ENCODE results near the gene WDTC1.

The WDTC1 gene

DNA sequence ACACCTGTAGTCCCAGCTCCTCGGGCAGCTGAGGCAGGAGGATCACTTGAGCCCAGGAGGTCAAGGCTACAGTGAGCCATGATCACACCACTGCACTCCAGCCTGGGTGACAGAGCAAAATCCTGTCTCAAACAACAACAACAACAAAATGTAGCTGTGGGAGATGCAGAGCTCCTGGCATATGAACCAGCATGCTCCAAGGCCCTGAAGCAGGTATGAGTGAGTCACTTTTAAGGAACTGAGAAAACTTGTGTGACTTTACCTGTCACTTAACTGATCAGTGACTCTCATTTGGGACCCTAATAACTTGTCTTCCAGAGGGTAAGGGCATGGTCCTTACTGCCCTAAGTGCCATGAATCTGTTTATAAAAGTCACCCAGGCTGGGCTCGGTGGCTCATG lies 68.2 kb downstream of the WDTC1 start:
- Mint-ChIP-seq H3K27ac (no peak overlapping the region), H3K36me3 (ENCODE audit: low read depth) (no peaks in the 10 kb centered on the region), H3K9me3 (no peaks in the 10 kb centered on the region), H3K27me3 (no peaks in the 10 kb centered on the region), H3K4me1 (ENCODE audit: low read depth) (no peaks in the 10 kb centered on the region), H3K4me3 (no peak overlapping the region)

- no peaks in the 10 kb centered on the region for H3K4me1 Mint-ChIP-seq (ENCODE audit: low read depth)
- H3K27ac Mint-ChIP-seq: no peak overlapping the region
- no peaks in the 10 kb centered on the region for H3K9me3 Mint-ChIP-seq
- H3K36me3 Mint-ChIP-seq (ENCODE audit: low read depth): no peaks in the 10 kb centered on the region
- H3K27me3 Mint-ChIP-seq: no peaks in the 10 kb centered on the region
- no peak overlapping the region for H3K4me3 Mint-ChIP-seq
Observed at GRCh38 chr1:27303509-27303908, 69.1 kb downstream of the WDTC1 start.

DNA sequence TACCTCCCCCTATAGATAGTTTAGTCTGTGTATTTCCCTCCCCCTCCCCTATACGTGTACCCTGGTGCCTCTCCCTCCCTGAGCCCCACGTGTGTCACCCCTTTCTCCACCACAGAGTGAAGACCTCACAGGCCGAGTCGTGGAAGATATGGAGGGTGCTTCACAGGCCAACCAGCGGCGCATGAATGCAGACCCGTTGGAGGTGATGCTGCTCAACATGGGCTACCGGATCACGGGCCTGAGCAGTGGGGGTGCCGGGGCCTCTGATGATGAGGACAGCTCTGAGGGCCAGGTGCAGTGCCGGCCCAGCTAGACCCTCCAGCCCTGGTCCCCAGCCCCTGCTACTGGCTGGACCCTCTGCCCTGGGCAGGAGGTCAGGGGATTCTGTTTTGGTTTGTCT lies 71.6 kb downstream of the WDTC1 start:
- Mint-ChIP-seq H3K27me3 (no peaks in the 10 kb centered on the region), H3K4me1 (ENCODE audit: low read depth) (no peaks in the 10 kb centered on the region), H3K4me3 (no peak overlapping the region), H3K27ac (no peak overlapping the region), H3K36me3 (ENCODE audit: low read depth) (no peaks in the 10 kb centered on the region), H3K9me3 (no peaks in the 10 kb centered on the region)

DNA sequence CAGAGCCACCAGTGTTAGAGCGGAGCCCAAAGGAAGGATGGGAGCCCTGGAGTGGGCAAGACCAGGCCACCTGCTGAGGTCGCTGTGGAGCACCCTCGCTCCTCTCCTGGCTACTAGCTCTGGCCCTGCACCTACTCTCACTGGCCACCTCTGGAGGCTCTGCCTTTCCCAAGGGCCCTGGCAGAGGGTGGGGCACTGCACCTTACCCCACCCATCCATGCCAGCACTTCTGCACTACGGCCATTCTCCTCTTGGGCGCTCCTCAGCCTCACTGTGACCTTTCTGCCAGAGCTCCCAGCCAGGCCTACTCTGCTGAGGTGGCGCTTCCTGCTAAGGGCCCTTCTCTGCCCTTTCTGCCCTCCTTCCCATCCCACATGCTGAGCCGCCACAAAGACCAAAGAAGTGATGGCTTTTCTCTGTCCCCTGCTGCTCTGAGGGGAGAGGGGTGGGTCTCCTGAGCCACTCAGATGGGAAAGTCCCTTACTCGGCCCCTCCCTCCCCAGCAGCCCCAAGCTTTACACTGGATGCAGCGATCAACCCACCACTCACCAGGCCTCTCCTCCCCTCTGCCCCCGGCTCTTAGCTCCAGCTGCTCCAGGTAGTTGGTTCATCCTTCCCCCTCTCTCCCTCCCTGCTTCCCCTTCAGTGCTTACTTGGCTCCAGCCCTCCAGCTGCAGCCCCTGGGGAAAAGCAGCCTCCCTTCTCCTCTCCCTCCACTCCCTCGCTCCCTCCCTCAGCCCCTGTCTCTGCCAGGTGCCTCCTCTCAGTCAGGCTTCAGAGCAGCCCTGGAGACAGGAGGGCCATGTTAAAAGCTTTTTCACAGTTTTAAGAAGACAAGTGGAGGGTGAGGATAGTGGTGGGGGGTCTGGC lies 72.7 kb downstream of the WDTC1 start:
- Mint-ChIP-seq H3K36me3 (ENCODE audit: low read depth) (no peaks in the 10 kb centered on the region), H3K27ac (no peak overlapping the region), H3K4me1 (ENCODE audit: low read depth) (no peaks in the 10 kb centered on the region), H3K9me3 (no peaks in the 10 kb centered on the region), H3K27me3 (no peaks in the 10 kb centered on the region), H3K4me3 (no peak overlapping the region)

DNA sequence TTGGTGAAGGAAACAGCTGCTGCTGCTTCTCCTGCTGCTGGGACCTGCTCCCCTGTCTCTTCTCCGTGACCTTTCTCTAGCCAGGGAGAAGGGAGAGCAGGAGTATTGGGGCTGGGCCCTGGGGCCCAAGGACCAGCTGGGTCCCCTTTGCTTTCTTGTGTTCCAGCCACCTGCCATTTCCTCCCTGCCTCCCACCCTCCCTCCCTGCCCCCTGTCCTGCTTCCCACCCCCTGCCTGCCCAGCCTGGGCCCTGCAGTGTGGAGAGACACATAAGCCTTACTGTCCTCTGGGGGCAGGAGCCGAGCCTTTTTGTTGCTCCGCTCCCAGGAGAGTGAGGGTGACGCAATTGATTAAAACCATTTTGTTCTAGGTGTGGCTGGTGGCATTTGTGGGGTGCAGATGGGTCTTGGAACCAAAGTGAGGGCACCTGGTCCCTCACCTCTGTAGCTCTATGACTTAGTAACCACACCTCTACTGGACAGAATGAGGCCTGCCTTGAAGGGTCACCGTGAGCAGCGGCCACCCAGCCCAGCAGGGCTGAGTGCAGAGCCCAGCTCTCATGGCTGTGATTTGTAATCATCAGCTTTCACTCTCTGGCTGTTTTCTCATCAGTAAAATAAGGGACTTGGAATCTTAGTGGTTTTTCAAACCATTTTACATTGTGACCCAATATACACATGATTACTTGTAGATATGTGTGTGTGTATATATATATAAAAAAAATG lies 73.6 kb downstream of the WDTC1 start:
- H3K4me1 Mint-ChIP-seq (ENCODE audit: low read depth): no peaks in the 10 kb centered on the region
- no peak overlapping the region for H3K27ac Mint-ChIP-seq
- no peaks in the 10 kb centered on the region for H3K36me3 Mint-ChIP-seq (ENCODE audit: low read depth)
- H3K9me3 Mint-ChIP-seq: no peaks in the 10 kb centered on the region
- H3K27me3 Mint-ChIP-seq: no peaks in the 10 kb centered on the region
- no peak overlapping the region for H3K4me3 Mint-ChIP-seq

DNA sequence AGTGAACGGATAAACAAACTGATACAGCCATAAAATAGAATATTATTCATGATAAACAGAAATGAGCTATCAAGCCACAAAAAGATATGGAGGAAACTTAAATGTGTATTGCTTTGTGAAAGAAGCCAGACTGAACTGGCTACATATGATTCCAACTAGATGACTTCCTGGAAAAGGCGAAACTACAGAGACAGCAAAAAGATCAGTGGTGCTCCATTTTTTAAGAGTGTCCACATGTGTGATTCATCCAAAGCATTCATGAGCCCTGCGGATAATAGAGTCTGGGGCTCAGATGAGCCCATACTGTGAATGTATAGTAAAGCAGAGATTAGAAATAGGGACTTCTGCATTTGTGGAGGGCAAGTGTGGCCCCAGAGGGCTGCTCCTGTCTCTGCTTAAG lies 79.7 kb downstream of the WDTC1 start:
- Mint-ChIP-seq H3K4me1 (ENCODE audit: low read depth) (no peaks in the 10 kb centered on the region), H3K9me3 (no peaks in the 10 kb centered on the region), H3K27me3 (no peaks in the 10 kb centered on the region), H3K36me3 (ENCODE audit: low read depth) (no peaks in the 10 kb centered on the region), H3K27ac (no peak overlapping the region), H3K4me3 (no peak overlapping the region)

- no peak overlapping the region for H3K27ac Mint-ChIP-seq
- H3K27me3 Mint-ChIP-seq: no peaks in the 10 kb centered on the region
- H3K36me3 Mint-ChIP-seq (ENCODE audit: low read depth): no peaks in the 10 kb centered on the region
- no peak overlapping the region for H3K4me3 Mint-ChIP-seq
- no peaks in the 10 kb centered on the region for H3K4me1 Mint-ChIP-seq (ENCODE audit: low read depth)
- no peaks in the 10 kb centered on the region for H3K9me3 Mint-ChIP-seq
Observed at GRCh38 chr1:27314737-27315136, 80.3 kb downstream of the WDTC1 start.

DNA sequence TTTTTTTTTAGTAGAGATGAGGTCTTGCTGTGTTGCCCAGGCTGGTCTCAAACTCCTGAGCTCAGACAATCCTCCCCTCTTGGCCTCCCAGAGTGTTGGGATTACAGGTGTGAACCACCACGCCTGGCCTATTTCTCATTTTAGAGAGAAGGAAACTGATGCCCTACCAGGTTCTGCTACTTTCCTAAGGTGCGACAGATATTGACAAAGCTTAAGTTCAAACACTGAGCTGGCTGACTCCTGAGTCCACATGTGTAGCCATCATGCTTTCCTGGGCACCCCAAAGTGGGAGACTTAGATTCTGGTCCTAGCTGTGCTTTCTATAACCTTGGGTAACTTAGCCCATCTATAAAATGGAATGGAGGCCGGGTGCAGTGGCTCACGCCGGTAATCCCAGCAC lies 82.4 kb downstream of the WDTC1 start:
- no peaks in the 10 kb centered on the region for H3K9me3 Mint-ChIP-seq
- no peak overlapping the region for H3K4me3 Mint-ChIP-seq
- peaks cover 3% of the 10 kb centered on the region for H3K4me1 Mint-ChIP-seq (ENCODE audit: low read depth)
- no peaks in the 10 kb centered on the region for H3K27me3 Mint-ChIP-seq
- no peak overlapping the region for H3K27ac Mint-ChIP-seq
- H3K36me3 Mint-ChIP-seq (ENCODE audit: low read depth): no peaks in the 10 kb centered on the region

- no peak overlapping the region for H3K27ac Mint-ChIP-seq
- H3K4me3 Mint-ChIP-seq: no peak overlapping the region
- H3K9me3 Mint-ChIP-seq: no peaks in the 10 kb centered on the region
- H3K27me3 Mint-ChIP-seq: no peaks in the 10 kb centered on the region
- H3K4me1 Mint-ChIP-seq (ENCODE audit: low read depth): peaks cover 6% of the 10 kb centered on the region
- H3K36me3 Mint-ChIP-seq (ENCODE audit: low read depth): no peaks in the 10 kb centered on the region
Observed at GRCh38 chr1:27318136-27318535, 83.7 kb downstream of the WDTC1 start.

- Mint-ChIP-seq H3K4me1 (ENCODE audit: low read depth) (peaks cover 11% of the 10 kb centered on the region), H3K36me3 (ENCODE audit: low read depth) (peaks cover under 1% of the 10 kb centered on the region), H3K27ac (no peak overlapping the region), H3K27me3 (no peaks in the 10 kb centered on the region), H3K9me3 (no peaks in the 10 kb centered on the region), H3K4me3 (no peak overlapping the region)
Observed at GRCh38 chr1:27318596-27318995, 84.2 kb downstream of the WDTC1 start.

DNA sequence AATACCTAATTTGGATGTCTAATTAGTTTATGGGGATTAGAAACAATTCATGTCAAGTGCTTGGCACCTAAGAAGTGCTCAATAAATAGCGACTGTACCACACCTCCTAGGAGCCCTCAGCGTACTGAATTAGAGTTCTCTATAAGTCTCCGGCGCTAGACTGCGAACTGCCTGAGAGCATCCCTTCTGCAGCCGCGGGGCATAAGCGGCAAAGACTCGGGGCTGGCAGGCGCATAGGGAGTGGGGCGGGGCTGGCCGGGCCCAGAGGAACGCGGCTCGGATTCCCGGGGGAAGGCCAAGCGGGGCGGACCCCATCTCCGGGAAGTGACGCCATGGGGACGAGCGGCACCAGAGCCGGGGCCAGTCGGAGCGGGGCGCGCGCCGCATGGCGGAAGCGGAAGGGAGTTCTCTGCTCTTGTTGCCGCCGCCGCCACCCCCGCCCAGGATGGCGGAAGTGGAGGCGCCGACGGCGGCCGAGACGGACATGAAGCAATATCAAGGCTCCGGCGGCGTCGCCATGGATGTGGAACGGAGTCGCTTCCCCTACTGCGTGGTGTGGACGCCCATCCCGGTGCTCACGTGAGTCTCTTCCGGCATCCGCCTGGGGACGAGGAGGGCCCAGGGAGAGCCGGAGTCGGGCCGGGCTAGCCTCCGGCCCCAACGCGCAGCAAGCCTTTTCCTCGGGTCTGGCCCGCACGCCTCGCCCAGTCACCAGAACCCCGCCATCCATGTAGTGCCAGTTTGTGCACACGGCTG lies 87.6 kb downstream of the WDTC1 start, which contains the start of gene TMEM222:
Gene TMEM222, plus strand, starts transcription at position 351 of the 756 bp plus-strand sequence. Its CDS starts 35 bp downstream, at position 386.
- no peaks in the 10 kb centered on the region for H3K27me3 Mint-ChIP-seq
- H3K9me3 Mint-ChIP-seq: no peaks in the 10 kb centered on the region
- H3K4me1 Mint-ChIP-seq (ENCODE audit: low read depth): peaks cover 44% of the 10 kb centered on the region
- H3K36me3 Mint-ChIP-seq (ENCODE audit: low read depth): peaks cover 29% of the 10 kb centered on the region
- H3K27ac Mint-ChIP-seq: peak within 1 kb of the TSS; percentile 94
- H3K4me3 Mint-ChIP-seq: peak within 1 kb of the TSS; percentile 96

DNA sequence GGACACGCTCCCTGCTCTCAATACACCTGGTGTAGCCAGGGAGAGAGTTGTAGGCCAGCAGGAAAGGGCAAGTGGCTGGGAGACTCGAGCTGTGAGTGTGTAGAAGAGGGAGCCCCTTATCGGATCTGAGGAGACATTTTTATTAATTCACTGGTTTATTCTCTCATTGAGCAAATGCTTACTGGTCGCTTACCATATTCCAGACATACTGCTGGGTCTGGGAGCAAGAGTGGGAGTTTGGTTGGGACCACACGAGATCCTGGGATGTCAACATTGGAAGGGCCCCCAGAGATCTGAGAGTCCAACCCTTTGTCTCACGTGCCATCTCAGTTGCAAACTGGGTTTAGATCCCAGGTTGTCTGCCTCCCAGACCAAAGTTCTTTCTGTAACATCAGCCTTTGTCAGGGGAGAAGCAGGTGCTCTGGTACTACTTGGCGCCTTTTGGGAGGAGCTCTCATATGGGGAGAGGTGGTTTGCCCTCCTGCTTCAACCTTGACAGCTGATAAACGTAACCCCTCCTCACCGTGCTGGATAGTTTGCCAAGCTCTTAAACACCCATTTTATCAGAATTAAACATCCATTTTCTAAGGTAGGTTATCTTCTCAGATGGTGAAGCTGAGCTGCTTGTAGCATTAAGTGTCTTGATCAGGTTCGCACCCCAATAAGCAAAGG lies 88.3 kb downstream of the WDTC1 start:
- peaks cover 47% of the 10 kb centered on the region for H3K4me1 Mint-ChIP-seq (ENCODE audit: low read depth)
- no peaks in the 10 kb centered on the region for H3K9me3 Mint-ChIP-seq
- H3K27ac Mint-ChIP-seq: peak overlapping the region; percentile 94
- H3K36me3 Mint-ChIP-seq (ENCODE audit: low read depth): peaks cover 34% of the 10 kb centered on the region
- H3K4me3 Mint-ChIP-seq: peak overlapping the region; percentile 96
- no peaks in the 10 kb centered on the region for H3K27me3 Mint-ChIP-seq

DNA sequence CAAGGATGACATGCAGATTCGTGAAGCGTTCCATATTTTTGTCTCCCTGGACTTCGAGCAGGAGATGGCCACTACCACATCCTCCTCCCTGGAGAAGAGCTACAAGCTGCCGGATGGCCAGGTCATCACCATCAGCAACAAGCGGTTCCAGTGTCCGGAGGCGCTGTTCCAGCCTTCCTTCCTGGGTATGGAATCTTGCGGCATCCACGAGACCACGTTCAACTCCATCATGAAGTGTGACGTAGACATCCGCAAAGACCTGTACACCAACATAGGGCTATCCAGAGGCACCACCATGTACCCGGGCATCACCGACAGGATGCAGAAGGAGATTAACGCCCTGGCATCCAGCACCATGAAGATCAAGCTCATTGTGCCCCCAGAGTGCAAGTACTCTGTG lies 90.9 kb downstream of the WDTC1 start:
- Mint-ChIP-seq H3K36me3 (ENCODE audit: low read depth) (peaks cover 49% of the 10 kb centered on the region), H3K4me1 (ENCODE audit: low read depth) (peaks cover 63% of the 10 kb centered on the region), H3K27ac (no peak overlapping the region)

GRCh38 chr1:27327964-27328363 lies 93.5 kb downstream of the WDTC1 start:
- Mint-ChIP-seq H3K36me3 (ENCODE audit: low read depth) (peaks cover 57% of the 10 kb centered on the region), H3K27me3 (no peaks in the 10 kb centered on the region), H3K27ac (no peak overlapping the region), H3K4me1 (ENCODE audit: low read depth) (peaks cover 67% of the 10 kb centered on the region), H3K4me3 (no peak overlapping the region), H3K9me3 (no peaks in the 10 kb centered on the region)

More for the DNA sequence above, 90.9 kb downstream of the WDTC1 start:
- Mint-ChIP-seq H3K27me3 (no peaks in the 10 kb centered on the region), H3K4me3 (no peak overlapping the region), H3K9me3 (no peaks in the 10 kb centered on the region)
